Thyroid gland (tissue), 4 donors: ENCODE measurements around the gene PPP1R1A.

Source experiments
- CTCF ChIP-seq, 6 experiments: fragments of 200-600 bp in 3 of 6; fragments of 450-650 bp in 3 of 6; sonication (generic) in 3 of 6; IDR thresholded peaks; one replicate each; pipeline ENCODE4 v1.5.1; 2016 to 2019; ENCODE audit warnings: antibody characterized with exemption in 6 of 6, mild to moderate bottlenecking in 2 of 6, inconsistent platforms in 1 of 6, moderate library complexity in 1 of 6
- POLR2A ChIP-seq, 2 donors: fragments of 450-650 bp; IDR thresholded peaks; one replicate each; pipeline ENCODE4 v1.6.1; 2017; ENCODE audit warnings: antibody characterized with exemption in 2 of 2, mild to moderate bottlenecking in 2 of 2, moderate library complexity in 1 of 2

DNA sequence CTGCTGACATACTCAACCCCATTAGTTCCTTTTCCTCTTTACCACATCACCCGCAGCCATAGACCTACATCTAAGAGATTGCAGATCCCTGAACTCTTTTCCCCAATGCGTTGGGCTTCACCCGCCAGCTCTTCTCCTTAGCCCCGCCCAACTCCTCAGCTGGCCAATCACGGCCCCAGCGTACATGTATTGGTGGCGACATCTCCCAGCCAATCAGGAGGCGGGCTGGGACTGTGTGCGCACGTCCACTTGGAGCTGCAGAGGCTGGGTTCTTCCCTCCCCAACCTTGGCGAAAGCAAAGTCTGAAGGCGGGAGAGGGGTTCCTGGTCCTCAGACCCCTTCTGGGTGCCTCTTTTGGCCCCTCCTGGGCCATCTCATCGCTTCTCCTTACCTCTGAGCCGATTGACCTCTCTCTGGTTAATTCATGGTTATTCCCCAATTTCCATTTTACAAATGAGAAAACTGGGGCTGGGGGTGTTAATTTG lies 28.0 kb downstream of the PPP1R1A start:
- TF ChIP-seq POLR2A (IDR thresholded peaks at IDR 0.05) (peak in 1 of 2 donors; percentile 67), CTCF (IDR thresholded peaks at IDR 0.05) (no peak)
